ENCODE results near the gene DBP. TPM values are rescaled to one million over a fixed set of nuclear protein-coding genes. Genes with fewer than 3 reads are reported as not detected.
A peak's percentile ranks its signal among the peaks of the same experiment; 100 is the strongest.
"Not testable (repeated sequence)": the region's sequence is repeated elsewhere in the genome, so short reads cannot be mapped to it uniquely, and the experiment has no call there.

The DBP gene, protein sequence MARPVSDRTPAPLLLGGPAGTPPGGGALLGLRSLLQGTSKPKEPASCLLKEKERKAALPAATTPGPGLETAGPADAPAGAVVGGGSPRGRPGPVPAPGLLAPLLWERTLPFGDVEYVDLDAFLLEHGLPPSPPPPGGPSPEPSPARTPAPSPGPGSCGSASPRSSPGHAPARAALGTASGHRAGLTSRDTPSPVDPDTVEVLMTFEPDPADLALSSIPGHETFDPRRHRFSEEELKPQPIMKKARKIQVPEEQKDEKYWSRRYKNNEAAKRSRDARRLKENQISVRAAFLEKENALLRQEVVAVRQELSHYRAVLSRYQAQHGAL
- polyA plus RNA-seq (2011; rRNA removed) = 1.8 and 2.5 TPM in 2 replicates
- polyA plus RNA-seq (2012; cell fraction: cytosol; rRNA removed) = 3.3 and 3.6 TPM in 2 replicates
- 2.1 and 2.5 TPM in 2 replicates for polyA plus RNA-seq (2012; cell fraction: nucleus; rRNA removed)
- polyA plus RNA-seq (2017; fragmentation: RNase III; extraction: RNeasy Plus Mini Kit Qiagen cat#74134 plus additional on column Dnase treatment) = 3.8 to 5.5 TPM (median 4.1 TPM) in 3 replicates
- polyA minus RNA-seq (2011; rRNA and poly(A)+ RNA removed) = 2.2 and 3.9 TPM in 2 replicates

DNA sequence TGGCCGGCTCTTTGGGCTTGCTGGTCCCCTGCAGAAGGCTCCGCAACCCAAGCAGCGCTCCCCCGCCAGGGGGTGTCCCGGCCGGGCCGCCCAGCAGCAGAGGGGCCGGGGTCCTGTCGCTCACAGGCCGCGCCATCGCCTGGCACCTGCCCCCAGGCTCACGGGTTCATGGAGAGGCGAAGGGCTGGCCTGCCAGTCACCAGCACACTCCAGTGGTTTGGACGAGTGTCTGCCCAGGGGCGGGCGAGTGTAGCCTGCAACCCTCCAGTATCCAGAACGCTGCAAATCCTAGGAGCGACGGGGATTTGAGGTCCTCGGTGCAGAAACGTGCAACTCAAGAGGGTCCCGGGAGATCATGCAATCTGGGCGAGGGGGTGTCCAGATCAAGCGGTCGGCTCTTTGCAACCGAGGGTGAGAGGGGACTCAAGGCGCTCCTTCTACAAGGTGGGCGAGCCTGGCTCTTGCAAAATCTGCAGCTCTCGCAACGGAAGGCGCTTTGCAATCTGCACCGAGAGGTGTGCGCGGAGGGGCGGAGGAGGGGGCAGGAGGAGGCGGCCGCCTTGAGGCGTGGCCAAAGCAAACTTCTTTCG lies at the start of gene DBP:
Gene DBP (minus strand): TSS at position 521 of the 590 bp plus-strand sequence. CDS start 385 bp downstream, at position 136.
- Histone ChIP-seq H3K9me3 (no peaks in the 10 kb centered on the region), H3K4me3 (peak within 1 kb of the TSS; percentile 71), H3K4me1 (peaks cover 49% of the 10 kb centered on the region), H3K4me2 (peak within 1 kb of the TSS; percentile 100), H3K27ac (peak within 1 kb of the TSS; percentile 89 to 92)
- POLR2A ChIA-PET = interaction anchor here (1.3 to 1.4 kb wide), 2 partner anchors 9 to 18 kb away, joined by 3 to 5 read pairs; partner anchors contain the start of genes RPL18 and SPHK2
- CTCF ChIA-PET = interaction anchor here (0.8 to 1.2 kb wide), 2 partner anchors 12 to 20 kb away, joined by 3 read pairs; no protein-coding TSS in a partner anchor
- WGBS (ENCODE audit: missing lambda C conversion rate) = 3% methylated on average over 31 of the region's 40 CpGs
- FAIRE-seq (no peak), DNase-seq (ENCODE audit: low read depth in 1 of 2, low spot score in 1 of 2) (peak; percentile 79), ATAC-seq (peak; percentile 32 to 57)
- TF ChIP-seq, protein P1, sequence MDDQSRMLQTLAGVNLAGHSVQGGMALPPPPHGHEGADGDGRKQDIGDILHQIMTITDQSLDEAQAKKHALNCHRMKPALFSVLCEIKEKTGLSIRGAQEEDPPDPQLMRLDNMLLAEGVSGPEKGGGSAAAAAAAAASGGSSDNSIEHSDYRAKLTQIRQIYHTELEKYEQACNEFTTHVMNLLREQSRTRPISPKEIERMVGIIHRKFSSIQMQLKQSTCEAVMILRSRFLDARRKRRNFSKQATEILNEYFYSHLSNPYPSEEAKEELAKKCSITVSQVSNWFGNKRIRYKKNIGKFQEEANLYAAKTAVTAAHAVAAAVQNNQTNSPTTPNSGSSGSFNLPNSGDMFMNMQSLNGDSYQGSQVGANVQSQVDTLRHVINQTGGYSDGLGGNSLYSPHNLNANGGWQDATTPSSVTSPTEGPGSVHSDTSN (IDR thresholded peaks at IDR 0.05) = no peak; the same call in 1 of the 2 replicates
- TF ChIP-seq NR3C1 (IDR thresholded peaks at IDR 0.05) = no peak
- TF ChIP-seq, protein P2, sequence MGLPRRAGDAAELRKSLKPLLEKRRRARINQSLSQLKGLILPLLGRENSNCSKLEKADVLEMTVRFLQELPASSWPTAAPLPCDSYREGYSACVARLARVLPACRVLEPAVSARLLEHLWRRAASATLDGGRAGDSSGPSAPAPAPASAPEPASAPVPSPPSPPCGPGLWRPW (IDR thresholded peaks at IDR 0.05) = no peak
- no peak for TF ChIP-seq MAFK (IDR thresholded peaks at IDR 0.05; ENCODE audit: partially characterized antibody)
- TF ChIP-seq EP300 (IDR thresholded peaks at IDR 0.05) = no peak
- no peak for TF ChIP-seq ZNF302 (CRISPR knock-in tag; IDR thresholded peaks at IDR 0.05)
- TF ChIP-seq NPAS2 (CRISPR knock-in tag; IDR thresholded peaks at IDR 0.05; ENCODE audit: borderline replicate concordance) = no peak
- no peak for TF ChIP-seq MYC (IDR thresholded peaks at IDR 0.05; ENCODE audit: borderline replicate concordance, low read length)
- TF ChIP-seq, protein P3, sequence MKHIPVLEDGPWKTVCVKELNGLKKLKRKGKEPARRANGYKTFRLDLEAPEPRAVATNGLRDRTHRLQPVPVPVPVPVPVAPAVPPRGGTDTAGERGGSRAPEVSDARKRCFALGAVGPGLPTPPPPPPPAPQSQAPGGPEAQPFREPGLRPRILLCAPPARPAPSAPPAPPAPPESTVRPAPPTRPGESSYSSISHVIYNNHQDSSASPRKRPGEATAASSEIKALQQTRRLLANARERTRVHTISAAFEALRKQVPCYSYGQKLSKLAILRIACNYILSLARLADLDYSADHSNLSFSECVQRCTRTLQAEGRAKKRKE (CRISPR knock-in tag; IDR thresholded peaks at IDR 0.05; ENCODE audit: low read depth) = no peak
- TF ChIP-seq HDAC2 (IDR thresholded peaks at IDR 0.05) = 0 out of 2 replicates have a peak, but pooled peaks have one; percentile 42
- TF ChIP-seq JUN (IDR thresholded peaks at IDR 0.05) = no peak
- TF ChIP-seq HOXA7 (CRISPR knock-in tag; IDR thresholded peaks at IDR 0.05) = no peak
- peak; percentile 47 to 75; a peak in 3 of 4 replicates for TF ChIP-seq CEBPB (IDR thresholded peaks at IDR 0.05)
- TF ChIP-seq FOXS1 (CRISPR knock-in tag; IDR thresholded peaks at IDR 0.05) = no peak
- TF ChIP-seq SREBF2 (IDR thresholded peaks at IDR 0.05) = no peak
- no peak for TF ChIP-seq RAD21 (conservative IDR thresholded peaks at IDR 0.05 in 1 of 2, IDR thresholded peaks at IDR 0.05 in 1 of 2)
- 0 out of 2 replicates have a peak, but pooled peaks have one; percentile 24 for TF ChIP-seq RNF2 (IDR thresholded peaks at IDR 0.05; ENCODE audit: borderline replicate concordance, low read depth)
- no peak for TF ChIP-seq CHD4 (IDR thresholded peaks at IDR 0.05; ENCODE audit: borderline replicate concordance)
- TF ChIP-seq HEYL (CRISPR knock-in tag; IDR thresholded peaks at IDR 0.05) = no peak
- TF ChIP-seq ZSCAN20 (CRISPR knock-in tag; IDR thresholded peaks at IDR 0.05) = no peak
- no peak for TF ChIP-seq HOXB5 (CRISPR knock-in tag; IDR thresholded peaks at IDR 0.05)

DNA sequence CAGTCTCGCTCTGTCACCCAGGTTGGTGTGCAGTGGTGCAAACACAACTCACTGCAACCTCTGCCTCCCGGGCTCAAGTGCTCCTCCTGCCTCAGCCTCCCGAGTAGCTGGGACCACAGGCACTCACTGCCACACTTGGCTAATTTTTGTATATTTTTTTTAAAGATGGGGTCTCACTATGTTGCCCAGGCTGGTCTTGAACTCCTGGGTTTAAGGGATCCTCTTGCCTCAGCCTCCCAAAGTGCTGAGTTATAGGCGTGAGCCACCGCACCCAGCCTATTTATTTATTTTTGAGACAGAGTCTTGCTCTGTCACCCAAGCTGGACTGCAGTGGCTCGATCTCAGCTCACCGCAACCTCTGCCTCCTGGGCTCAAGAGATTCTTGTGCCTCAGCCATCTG lies 49.5 kb upstream of the DBP start:
- ATAC-seq; POLR2A ChIA-PET; H3K4me3 ChIP-seq; H3K9me3 ChIP-seq; FAIRE-seq; H3K4me2 ChIP-seq; H3K27ac ChIP-seq; DNase-seq (ENCODE audit: low read depth in 1 of 2, low spot score in 1 of 2): not testable (repeated sequence)
- peaks cover 14% of the 10 kb centered on the region for H3K4me1 ChIP-seq
- WGBS (ENCODE audit: missing lambda C conversion rate) = 89% methylated on average over 7 of the region's 7 CpGs
- CTCF ChIA-PET = interaction anchor here (0.8 to 14.0 kb wide), 3 partner anchors 10 to 52 kb away, joined by 3 to 151 read pairs (median 5); no protein-coding TSS in a partner anchor

All from A549 (cell line).